HG03095 (cell line): Measurements from ENCODE around the gene TIA1.
"Not testable (repeated sequence)": the region's sequence is repeated elsewhere in the genome, so short reads cannot be mapped to it uniquely, and the experiment has no call there.

Experiments used
- ATAC-seq: cut with Tn5 transposase; IDR thresholded peaks from one replicate; pipeline ENCODE4 v1.9.1; 2021; ENCODE audit warnings: moderate library complexity; ENCODE audit not compliant: unreplicated experiment

TIA1 gene

DNA sequence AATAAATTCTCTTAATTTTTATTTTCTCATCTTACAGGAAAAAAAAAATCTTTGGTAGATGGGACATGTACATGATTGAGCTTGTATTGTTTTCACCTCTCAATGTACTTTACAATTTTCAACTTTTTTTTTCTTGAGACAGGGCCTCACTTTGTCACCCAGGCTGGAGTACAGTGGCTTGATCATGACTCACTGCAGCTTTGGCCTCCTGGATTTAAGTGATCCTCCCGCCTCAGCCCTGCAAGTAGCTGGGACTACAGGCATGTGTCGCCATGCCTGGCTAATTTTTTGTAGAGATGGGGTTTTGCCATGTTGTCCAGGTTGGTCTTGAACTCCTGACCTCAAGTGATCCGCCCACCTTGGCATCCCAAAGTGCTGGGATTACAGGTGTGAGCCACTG, 25.1 kb downstream of the TIA1 start:
- not testable (repeated sequence) for ATAC-seq

DNA sequence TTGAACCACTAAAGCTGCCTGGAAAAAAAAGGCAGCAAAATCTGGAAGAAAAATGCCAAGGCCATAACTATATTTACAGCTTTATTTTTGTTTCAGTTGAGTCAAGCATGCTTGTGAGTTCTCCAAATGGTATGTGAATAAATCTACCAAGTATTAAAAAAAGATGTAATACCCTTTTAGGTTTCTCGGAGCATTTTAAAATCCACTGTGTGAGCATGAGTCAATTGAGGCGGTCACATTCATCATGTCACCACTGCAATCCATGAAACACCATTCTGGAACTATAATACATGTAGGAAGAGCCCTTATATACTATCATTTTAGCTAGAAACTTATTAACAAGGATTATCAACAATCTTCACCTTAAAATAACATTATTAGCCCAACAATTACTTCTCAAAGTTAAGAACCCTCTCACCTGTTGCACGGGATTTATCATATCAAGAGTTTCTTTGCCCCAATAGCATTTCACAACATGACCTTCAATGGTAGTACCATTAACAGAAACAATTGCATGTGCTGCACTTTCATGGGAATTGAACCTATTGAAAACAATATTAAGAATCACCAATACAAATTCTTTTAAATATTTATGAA, 33.4 kb downstream of the TIA1 start:
- ATAC-seq, result no peak

DNA sequence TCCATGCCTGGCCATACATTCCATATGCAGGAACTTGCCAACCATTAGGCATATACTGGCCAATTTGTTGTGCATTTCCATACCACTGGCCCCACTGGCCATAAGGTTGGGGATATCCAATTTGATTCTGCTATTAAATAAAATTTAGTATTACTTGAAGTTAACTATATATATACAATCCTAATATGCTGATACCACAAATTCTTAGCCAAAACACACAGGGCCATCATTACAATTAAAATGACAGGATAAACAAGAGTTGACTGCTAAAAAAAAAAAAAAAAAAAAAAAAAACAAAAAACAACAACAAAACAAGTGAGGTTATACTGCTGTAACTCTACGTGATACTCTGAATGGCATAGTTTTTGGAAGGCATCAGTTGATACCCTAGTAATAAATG, 34.1 kb downstream of the TIA1 start:
- ATAC-seq, result no peak

DNA sequence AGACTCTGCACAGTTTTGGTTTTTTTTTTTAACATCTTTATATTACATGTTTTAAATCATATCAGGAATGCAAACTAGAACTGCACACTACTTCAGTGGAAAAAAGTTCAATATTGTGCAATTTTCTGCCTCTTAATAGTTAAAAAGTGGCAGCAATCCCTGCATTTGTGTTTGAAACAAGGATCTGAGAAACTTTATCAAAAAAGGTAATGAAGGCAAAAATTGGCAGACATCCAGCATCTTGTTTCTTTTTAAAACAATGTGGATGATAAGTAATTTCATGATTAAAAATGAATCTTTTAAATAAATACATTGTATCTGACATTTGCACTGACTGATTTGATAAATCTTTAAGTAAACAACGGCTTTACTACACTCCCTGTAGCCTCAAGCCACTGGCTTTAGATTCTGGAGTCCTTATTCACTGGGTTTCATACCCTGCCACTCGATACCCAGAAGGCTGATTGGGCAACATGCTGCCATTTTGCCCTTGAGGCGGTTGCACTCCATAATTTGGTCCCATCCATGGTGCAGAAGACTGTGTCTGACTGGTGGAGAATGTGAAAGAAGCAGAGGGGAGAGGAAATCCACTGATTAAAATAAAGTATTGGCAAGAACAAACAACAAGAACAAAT, 36.0 kb downstream of the TIA1 start:
- no peak for ATAC-seq

DNA sequence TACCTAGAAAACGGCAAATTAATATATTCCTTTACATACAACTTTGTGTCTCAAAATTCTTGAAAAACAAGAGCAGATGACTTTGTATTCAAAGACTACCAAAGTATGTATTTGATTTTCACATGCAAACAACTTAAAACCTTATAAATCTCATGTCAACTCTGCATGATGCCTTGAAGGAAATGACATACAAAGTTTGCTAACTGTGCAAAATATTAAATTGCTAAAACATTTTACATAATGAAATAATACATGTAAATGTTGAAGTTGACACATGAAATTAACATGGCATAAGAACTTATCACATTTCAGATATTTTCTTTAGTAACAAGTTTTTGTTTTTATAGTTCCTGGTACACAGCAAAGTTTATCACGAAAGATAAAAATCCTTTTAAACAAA, 36.8 kb downstream of the TIA1 start:
- no peak for ATAC-seq

DNA sequence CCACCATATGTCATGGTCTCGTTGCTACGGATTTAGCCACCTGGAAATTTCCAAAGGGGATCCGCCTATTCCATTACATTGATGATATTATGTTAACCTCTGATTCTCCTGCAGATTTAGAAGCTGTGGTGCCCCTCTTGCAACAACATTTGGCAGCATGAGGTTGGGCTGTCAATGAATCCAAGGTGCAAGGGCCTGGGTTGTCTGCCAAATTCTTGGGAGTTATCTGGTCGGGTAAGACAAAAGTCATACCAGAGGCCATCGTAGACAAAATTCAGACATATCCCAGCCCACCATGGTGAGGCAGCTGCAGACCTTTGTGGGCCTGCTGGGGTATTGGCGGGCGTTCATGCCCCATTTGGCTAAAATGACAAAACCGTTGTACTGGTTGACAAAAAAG, 44.0 kb downstream of the TIA1 start:
- ATAC-seq, result no peak

DNA sequence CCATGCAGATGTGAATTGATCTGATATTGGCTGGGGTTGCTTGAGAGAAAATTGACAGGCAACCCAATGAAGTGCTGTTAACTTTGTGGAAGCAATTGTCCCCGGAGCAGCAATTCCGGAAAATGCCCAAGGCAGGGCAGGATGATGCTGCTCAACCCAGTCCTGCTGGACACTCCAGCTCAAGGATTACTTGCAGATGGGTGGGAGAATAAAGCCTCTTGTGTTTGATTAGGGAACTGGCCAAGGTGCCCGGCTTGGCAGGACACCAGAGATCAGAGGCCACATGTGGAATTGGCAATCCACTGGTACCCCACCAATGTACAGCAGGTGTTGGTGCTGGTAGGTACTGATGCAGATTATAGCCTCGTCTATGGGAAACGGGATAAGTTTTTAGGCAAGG, 45.3 kb downstream of the TIA1 start:
- no peak for ATAC-seq

DNA sequence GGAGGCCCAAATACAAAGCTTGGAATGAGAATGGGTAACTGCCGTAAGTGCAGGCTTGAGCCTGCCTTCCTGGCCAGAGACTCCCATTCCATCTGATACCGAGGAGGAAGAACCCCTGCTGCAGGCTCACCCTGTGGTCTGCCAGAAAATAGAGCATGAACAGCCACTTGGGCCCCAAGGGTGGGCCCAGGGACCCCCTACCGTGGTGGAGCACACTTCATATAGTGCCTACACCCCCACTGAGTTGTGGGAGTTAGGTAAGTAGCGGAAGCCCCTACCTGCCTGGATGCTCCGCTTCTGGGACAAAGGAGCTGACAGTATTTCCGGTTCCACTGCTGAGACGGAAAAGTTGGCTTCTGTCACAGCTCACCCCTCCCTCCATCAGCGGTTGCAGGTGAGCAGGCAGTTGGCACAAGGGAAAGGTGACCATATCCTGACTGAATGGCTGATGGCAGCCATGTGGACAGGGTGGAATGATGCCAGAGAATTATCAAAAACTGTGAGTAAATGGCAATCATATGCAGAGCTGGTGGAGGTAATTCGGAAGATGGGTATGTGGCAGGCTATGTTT, 46.1 kb downstream of the TIA1 start:
- no peak for ATAC-seq

DNA sequence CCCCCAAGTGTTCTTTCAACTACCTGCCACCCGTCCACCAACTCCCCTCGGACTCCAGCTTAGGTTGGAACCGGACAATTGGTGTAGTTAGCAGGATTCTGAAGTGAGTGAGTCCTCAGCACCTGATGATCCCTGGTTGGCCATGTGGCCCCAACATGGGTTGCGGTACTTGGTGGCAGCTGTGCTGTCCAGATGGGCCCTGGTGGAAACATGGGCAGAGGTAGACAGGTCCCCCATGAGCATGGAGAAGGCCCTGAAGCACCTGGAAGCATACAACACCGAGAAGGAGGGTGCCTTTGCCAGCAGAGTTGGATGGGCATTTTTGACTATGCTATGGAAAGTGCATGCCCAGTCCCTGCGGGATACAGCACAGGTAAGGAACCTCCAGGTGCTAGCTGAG, 46.6 kb downstream of the TIA1 start:
- ATAC-seq, result no peak

DNA sequence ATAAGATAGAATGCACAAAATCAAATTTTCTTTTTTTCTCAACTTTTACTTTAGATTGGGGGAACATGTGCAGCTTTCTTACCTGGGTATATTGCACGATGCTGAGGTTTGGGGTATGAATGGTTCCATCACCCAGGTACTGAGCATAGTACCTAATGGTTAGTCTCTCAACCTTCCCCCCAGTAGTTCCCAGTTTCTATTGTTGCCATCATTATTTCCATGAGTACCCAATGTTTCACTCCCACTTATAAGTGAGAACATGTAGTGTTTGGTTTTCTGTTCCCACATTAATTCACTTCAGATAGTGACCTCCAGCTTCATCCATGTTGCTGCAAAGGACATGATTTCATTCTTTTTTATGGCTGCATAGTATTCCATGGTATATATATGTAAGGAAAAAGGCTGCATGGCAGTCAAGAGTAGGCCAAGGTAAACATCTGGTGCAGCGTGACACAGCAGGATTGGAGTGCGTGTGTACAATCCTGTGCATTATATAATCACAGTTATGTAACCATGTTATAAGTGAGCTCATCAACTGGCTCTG, 47.1 kb downstream of the TIA1 start:
- ATAC-seq, result no peak

DNA sequence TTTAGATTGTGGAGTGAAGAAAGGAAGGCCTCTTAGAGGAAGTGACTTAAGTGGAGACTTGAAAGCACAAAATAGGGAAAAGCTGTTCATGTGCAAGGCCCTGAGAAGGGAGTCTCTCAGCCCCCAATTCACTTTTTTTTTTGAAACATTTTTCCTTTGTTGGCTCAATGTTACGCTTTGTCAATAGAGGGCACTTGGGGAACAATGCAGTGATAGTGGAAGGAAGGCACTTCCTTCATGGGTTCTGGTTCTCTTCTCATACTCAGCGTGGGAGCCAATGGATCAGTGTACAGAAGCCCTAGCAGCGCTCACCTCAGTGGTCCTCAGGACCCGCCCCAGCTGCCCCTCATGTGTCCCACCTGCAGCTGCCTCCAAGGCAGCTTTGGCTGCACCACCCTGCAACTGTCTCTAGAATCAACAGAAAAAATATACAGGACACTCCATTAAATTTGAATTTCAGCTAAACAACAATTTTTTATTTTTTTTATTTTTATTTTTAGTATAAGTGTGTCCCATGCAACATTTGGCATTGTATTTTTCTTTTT, 49.0 kb downstream of the TIA1 start:
- no peak for ATAC-seq

DNA sequence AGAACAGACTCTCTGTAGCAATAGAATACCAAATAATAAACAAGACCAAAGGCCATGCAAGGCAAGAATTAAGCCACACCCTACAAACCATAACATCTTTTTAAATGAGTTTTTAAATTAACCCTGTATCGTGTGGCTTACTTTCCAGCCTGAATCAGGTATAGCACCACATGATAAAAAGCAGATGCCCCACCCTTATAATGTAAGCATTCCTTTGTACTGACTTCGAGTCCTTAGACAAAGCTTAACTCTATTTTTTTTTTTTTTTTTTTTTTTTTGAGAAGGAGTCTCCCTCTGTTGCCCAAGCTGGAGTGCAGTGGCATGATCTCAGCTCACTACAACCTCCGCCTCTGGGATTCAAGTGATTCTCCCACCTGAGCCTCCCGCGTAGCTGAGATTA, 55.9 kb downstream of the TIA1 start:
- ATAC-seq, result no peak

DNA sequence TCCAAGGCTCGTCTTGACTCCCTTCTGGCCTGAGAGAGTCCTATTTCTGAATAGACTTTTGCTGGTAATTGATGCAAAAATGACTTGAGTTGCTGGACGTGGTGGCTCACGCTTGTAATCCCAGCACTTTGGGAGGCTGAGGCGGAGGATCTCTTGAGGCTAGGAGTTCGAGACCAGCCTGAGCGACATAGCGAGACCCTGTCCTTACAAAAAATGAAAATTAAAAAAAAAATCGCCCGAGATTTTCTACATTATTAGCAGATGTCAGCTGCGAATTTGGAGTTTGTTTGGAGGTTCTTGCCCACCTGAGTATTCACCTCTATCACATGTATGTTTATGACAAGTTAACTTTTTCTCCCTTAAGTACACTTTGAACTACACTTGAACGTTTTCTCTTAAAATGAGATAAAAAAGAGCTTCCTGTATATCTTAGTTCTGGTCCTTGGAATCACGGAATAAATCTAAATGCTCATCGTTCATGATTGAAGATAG, 57.1 kb downstream of the TIA1 start:
- no peak for ATAC-seq

DNA sequence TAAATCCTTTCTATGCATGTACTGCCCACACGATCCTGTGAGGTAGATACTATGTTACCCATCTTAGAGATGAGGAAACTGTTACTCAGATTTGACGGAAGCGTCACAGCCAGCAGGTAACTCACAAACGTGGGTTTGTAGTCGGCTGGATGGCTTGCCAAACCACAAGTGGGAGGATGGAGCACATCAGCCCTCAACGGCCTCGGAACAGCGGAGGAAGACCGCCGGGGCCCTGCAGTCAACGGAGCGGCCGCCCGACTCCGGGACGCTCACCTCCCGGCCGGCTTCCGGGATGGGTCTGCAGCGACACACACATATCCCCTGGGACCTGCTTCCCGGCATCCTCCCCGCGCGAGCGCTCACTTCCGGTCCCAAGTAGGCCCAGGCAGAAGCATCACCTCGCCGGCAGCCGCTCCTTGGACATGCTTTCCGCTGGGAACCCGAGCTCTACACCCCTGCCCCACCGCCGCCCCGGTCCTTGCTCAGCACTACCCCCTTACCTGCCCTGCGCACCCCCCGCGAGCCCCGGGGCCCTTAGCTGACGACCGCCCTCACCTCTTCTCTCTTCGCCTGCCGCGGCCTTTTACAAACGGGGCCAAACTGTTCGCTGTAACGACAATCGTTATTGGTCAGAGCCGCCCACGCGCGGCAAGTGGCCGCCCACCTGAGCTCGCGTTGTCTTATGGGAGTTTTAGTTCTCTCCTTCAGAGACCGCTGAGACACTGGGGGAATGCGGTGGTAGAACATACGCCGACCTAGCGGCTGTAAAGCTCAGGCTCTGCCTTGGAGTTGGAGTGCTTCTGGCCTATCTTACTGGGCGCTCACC, 57.8 kb downstream of the TIA1 start, which contains the start of gene C2orf42:
TSS of gene C2orf42 (minus strand) at position 602 of the 826 bp plus-strand sequence. CDS start 9,034 bp downstream, outside the sequence.
- peak; percentile 77 for ATAC-seq

DNA sequence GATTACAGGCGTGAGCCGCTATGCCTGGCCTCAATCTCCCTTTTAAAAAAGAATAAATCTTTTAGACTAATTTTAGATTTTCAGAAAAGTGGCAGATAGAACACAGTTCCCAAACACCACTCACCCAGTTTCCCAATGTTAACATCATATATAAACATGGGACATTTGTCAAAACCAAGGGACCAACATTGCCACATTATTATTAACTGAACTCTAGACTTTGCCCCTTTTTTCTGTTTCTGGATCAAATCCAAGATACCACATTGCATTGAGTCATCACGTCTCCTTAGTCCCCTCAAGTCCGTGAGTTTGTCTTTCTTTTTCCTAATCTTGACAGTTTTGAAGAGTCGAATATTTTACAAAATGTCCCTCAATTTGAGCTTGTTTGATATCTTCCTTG, 60.0 kb downstream of the TIA1 start:
- ATAC-seq, result no peak

DNA sequence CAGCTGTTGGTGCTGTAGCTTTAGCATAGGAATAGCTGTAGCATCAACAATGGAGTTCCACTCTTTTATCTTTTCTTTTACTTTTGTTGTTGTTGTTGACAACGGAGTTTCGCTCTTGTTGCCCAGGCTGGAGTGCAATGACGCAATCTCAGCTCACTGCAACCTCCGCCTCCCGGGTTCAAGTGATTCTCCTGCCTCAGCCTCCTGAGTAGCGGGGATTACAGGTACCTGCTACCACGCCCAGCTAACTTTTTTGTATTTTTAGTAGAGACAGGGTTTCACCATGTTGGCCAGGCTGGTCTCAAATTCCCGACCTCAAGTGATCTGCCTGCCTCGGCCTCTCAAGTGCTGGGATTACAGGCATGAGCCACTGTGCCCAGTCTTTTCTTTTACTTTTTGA, 61.3 kb downstream of the TIA1 start:
- not testable (repeated sequence) for ATAC-seq

DNA sequence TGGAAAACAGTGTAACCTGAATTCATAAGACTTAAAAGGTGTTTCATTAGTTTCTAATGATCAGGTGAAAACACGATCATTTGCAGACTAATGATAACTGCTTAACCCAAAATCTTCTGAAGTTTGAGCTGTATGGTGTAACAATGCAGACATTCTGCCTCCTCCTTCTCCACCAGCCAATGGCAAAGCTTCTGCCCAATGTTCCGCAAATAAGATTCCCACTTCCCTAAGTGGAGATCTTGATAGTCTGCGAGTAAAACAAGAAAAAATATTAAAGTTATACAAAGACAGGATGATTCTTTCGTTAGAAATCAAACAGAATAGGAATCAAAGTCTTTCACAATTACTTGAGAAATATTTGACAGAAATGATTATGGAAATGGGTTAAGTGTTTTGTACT, 65.7 kb downstream of the TIA1 start:
- ATAC-seq, result no peak

DNA sequence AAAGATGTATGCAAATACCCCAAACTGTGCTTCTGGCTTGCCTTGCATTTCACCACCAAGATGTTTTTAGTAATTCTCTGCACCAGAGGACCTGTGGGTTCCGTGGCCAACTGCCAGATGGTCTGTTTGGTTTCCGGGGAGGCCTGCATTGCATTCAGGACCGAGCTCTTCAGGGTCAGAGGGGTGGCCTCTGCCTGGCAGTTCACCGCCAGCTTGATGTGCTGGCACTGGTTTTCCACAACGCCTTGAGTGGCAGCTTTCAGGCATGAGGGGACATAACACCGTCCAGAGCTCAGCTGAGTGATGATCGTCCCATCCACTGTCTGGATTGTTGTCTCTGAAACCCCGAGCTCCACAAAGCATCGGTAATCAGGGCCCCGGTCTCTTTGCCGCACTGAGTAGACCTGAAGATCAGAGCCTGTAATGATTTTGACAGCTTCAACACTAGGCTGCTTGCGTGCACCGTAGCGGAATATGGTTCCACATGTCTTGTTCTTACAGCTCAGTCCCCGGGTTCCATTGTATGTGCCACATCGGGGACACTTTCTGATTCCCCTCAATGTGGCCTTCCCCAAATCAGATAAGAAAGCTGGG, 67.0 kb downstream of the TIA1 start:
- peak; percentile 70 for ATAC-seq

DNA sequence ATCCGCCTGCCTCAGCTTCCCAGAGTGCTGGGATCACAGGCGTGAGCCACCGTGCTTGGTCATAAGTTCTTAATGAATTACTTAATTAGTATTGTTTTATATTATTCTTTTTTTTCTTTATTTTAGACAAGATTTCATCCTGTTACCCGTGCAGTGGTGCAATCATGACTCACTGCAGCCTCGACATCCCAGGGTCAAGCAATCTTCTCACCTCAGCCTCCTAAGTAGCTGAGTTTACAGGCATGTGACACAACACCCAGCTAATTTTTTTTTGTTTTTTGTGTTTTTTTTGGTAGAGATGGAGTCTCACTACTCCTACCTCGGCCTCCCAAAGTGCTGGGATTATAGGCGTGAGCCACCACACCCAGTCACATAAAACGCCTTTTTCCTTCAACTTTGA, 74.9 kb downstream of the TIA1 start:
- ATAC-seq, result no peak

DNA sequence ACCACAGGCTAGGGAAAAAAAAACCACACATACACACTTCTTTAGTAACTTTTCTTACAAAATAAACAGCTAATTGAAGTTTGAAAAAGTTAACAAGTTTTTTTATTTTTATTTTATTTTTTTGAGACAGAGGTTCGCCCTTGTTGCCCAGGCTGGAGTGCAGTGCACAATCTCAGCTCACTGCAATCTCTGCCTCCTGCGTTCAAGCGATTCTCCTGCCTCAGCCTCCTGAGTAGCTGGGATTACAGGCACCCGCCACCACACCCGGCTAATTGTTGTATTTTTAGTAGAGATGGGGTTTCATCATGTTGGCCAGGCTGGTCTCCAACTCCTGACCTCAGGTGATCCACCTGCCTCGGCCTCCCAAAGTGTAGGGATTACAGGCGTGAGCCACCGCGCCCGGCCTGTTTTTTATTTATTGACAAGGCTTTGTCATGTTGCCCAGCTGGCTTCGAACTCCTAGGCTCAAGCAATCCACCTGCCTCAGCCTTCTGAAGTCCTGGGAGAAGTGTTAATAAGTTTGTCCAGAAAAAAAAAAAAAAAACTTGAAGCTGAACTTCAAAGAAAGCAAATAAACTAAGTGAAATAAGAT, 78.7 kb downstream of the TIA1 start:
- not testable (repeated sequence) for ATAC-seq
